KMS-11 (cell line): Measurements from ENCODE around the gene HOMER3.

ENCODE experiments used
- H2AFZ ChIP-seq: fragments of 200-600 bp; sonication (generic); 2 replicates; pipeline ENCODE4 v1.6.1; 2016; ENCODE audit warnings: antibody characterized with exemption, mixed run types, low read depth
- H3K27ac ChIP-seq: fragments of 200-600 bp; sonication (generic); 2 replicates; pipeline ENCODE4 v1.6.1; 2016; ENCODE audit warnings: mild to moderate bottlenecking, mixed run types
- H3K27me3 ChIP-seq: fragments of 200-600 bp; sonication (generic); 2 replicates; pipeline ENCODE4 v1.6.1; 2017; ENCODE audit warnings: mild to moderate bottlenecking, low read depth, mixed run types, moderate library complexity; ENCODE audit not compliant: insufficient read depth
- H3K36me3 ChIP-seq: fragments of 200-600 bp; sonication (generic); 2 replicates; pipeline ENCODE4 v1.6.1; 2017; ENCODE audit warnings: mild to moderate bottlenecking, mixed run types; ENCODE audit not compliant: insufficient read depth
- H3K4me1 ChIP-seq: fragments of 200-600 bp; sonication (generic); 2 replicates; pipeline ENCODE4 v1.6.1; 2016; ENCODE audit warnings: mild to moderate bottlenecking, low read depth, mixed run types; ENCODE audit not compliant: poor library complexity, severe bottlenecking
- H3K4me2 ChIP-seq: fragments of 200-600 bp; sonication (generic); 2 replicates; pipeline ENCODE4 v1.7.0; 2016; ENCODE audit warnings: mild to moderate bottlenecking, mixed run types
- H3K4me3 ChIP-seq: fragments of 200-600 bp; sonication (generic); IDR thresholded peaks from 2 replicates; pipeline ENCODE4 v1.6.1; 2017; ENCODE audit warnings: low read depth, low read length, mixed read lengths; ENCODE audit not compliant: insufficient read depth
- H3K79me2 ChIP-seq: fragments of 200-600 bp; sonication (generic); 2 replicates; pipeline ENCODE4 v1.6.1; 2016; ENCODE audit warnings: low read depth, mixed run types; ENCODE audit not compliant: insufficient read depth
- H3K9ac ChIP-seq: fragments of 200-600 bp; sonication (generic); 2 replicates; pipeline ENCODE4 v1.6.1; 2016; ENCODE audit warnings: mild to moderate bottlenecking, mixed run types
- H4K20me1 ChIP-seq: fragments of 200-600 bp; sonication (generic); 2 replicates; pipeline ENCODE4 v1.6.1; 2016; ENCODE audit warnings: mild to moderate bottlenecking, mixed run types; ENCODE audit not compliant: insufficient read depth
- TF ChIP-seq, protein P1 (sequence below): fragments of 200-600 bp; sonication (generic); conservative IDR thresholded peaks from 2 replicates; pipeline ENCODE4 v1.6.1; 2017; ENCODE audit warnings: low read depth, mild to moderate bottlenecking, antibody characterized with exemption, low read length, moderate library complexity, mixed read lengths

The HOMER3 gene

DNA sequence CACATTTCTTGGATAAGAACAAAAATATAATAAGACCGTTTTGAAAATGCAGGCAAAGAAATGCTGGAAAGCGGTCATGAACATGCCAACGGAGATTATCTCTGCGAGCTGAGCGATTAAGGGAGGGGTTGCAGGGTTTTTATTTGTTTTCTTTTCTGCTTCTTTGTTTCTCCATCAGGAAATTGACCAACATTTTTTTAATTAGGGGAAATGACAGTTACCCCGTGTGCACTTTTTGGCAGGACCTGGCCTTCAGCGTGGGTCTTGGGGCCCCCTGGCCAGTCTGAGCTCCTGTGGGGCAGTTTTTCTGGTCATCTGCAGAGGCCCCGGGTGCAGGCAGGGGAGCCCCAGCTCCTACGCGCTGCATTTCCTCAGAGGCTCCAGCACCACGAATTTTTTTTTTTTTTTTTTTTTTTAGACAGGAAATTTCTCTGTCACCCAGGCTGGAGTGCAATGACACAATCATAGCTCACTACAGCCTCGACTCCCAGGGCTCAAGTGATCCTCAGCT is 31.3 kb upstream of the HOMER3 start:
- no peaks in the 10 kb centered on the region for H4K20me1 ChIP-seq
- no peak overlapping the region for H3K27ac ChIP-seq
- H3K79me2 ChIP-seq: no peaks in the 10 kb centered on the region
- TF ChIP-seq, protein P1, sequence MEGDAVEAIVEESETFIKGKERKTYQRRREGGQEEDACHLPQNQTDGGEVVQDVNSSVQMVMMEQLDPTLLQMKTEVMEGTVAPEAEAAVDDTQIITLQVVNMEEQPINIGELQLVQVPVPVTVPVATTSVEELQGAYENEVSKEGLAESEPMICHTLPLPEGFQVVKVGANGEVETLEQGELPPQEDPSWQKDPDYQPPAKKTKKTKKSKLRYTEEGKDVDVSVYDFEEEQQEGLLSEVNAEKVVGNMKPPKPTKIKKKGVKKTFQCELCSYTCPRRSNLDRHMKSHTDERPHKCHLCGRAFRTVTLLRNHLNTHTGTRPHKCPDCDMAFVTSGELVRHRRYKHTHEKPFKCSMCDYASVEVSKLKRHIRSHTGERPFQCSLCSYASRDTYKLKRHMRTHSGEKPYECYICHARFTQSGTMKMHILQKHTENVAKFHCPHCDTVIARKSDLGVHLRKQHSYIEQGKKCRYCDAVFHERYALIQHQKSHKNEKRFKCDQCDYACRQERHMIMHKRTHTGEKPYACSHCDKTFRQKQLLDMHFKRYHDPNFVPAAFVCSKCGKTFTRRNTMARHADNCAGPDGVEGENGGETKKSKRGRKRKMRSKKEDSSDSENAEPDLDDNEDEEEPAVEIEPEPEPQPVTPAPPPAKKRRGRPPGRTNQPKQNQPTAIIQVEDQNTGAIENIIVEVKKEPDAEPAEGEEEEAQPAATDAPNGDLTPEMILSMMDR: no peak
- no peak overlapping the region for H3K9ac ChIP-seq
- H3K36me3 ChIP-seq: no peaks in the 10 kb centered on the region
- H3K27me3 ChIP-seq: no peaks in the 10 kb centered on the region
- no peak overlapping the region for H3K4me2 ChIP-seq
- no peak overlapping the region for H2AFZ ChIP-seq
- H3K4me3 ChIP-seq: no peak overlapping the region
- peaks cover 3% of the 10 kb centered on the region for H3K4me1 ChIP-seq

GRCh38 chr19:18969931-18970659 is 29.1 kb upstream of the HOMER3 start:
- no peaks in the 10 kb centered on the region for H4K20me1 ChIP-seq
- peaks cover 3% of the 10 kb centered on the region for H3K4me1 ChIP-seq
- TF ChIP-seq, protein P1: no peak
- no peak overlapping the region for H3K4me2 ChIP-seq
- H3K36me3 ChIP-seq: no peaks in the 10 kb centered on the region
- no peak overlapping the region for H3K4me3 ChIP-seq
- no peak overlapping the region for H3K9ac ChIP-seq
- H2AFZ ChIP-seq: no peak overlapping the region
- H3K27ac ChIP-seq: no peak overlapping the region
- H3K79me2 ChIP-seq: no peaks in the 10 kb centered on the region
- no peaks in the 10 kb centered on the region for H3K27me3 ChIP-seq

DNA sequence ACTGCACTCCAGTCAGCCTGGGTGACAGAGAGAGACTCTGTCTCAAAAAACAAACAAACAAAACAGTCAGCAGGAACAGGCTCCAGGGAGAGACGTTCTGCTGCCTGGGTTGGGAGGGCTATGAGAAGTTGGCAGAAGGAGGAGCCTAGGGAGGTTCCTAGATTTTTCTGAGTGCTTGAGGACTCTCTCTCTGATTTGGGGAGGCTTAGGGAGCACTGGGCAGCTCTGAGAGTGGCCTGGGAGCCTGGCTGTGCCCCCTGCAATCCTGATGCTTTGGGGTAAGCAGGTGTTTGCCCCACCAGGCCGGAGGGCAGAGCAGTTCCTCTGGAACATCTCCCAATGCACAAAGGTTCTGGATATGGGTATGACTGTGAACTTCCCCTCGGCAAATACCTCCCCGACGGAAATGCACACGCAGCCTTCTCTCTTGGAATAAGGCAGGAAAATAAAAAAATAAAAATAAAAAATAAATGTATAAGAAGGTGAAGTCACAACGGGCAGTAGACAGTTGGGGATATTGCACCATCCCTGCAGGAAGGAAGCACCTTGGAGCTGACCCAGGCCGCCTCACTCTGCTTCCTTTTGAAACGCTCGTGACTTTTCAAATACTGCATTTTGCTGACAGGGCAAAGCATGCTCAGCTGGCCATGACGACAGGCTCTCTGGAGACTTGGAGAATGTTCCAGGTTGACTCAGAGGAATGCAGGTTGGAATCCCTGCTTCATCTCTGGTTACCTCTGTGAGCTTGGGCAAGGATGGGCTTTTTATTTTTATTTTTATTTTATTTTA is 26.5 kb upstream of the HOMER3 start:
- Histone ChIP-seq H3K36me3 (no peaks in the 10 kb centered on the region), H3K27me3 (no peaks in the 10 kb centered on the region), H2AFZ (no peak overlapping the region), H3K4me2 (no peak overlapping the region), H3K4me3 (no peak overlapping the region), H3K79me2 (no peaks in the 10 kb centered on the region), H3K4me1 (peaks cover 3% of the 10 kb centered on the region), H3K9ac (no peak overlapping the region), H3K27ac (no peak overlapping the region), H4K20me1 (no peaks in the 10 kb centered on the region)
- TF ChIP-seq, protein P1: no peak

DNA sequence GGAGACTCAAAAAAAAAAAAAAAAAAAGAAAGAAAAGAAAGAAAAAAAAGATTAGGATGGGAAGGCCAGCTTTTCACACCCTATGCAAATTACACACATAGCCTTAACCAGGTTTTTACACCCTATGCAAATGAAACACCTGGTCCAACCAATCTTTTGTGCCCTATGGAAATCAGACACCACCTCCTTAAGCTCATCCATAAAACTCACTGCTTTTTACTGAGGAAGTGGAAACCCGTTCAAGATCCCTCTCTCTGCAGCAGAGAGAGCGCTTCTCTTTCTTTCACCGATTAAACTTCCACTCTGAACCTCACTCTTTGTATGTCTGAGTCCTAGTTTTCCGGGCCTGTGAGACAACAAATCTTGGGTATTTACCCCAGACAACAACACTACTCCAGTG is 25.3 kb upstream of the HOMER3 start:
- no peak overlapping the region for H2AFZ ChIP-seq

More for the DNA sequence above, 25.3 kb upstream of the HOMER3 start:
- H3K36me3 ChIP-seq: no peaks in the 10 kb centered on the region
- peaks cover 3% of the 10 kb centered on the region for H3K4me1 ChIP-seq
- H3K4me2 ChIP-seq: no peak overlapping the region
- H3K27me3 ChIP-seq: no peaks in the 10 kb centered on the region
- H3K79me2 ChIP-seq: no peaks in the 10 kb centered on the region
- TF ChIP-seq, protein P1: no peak
- H3K9ac ChIP-seq: no peak overlapping the region
- no peak overlapping the region for H3K27ac ChIP-seq
- H4K20me1 ChIP-seq: no peaks in the 10 kb centered on the region
- no peak overlapping the region for H3K4me3 ChIP-seq
